ENCODE results near the gene RBP2. TPM values are rescaled to one million over a fixed set of nuclear protein-coding genes. Genes with fewer than 3 reads are reported as not detected.

Gene RBP2
- polyA plus RNA-seq, 3 donors, result not detected

- H3K4me2 ChIP-seq (replicated peaks; ENCODE audit: extremely low read depth, low read length, poor library complexity, severe bottlenecking), result no peak overlapping the region
- no peak overlapping the region for H3K4me3 Mint-ChIP-seq
- no peak overlapping the region for H3K27ac Mint-ChIP-seq
- DNase-seq, result no peak
- no peaks in the 10 kb centered on the region for H3K4me1 Mint-ChIP-seq
- H3K79me2 ChIP-seq (ENCODE audit: insufficient read depth, low read length), result no peaks in the 10 kb centered on the region
- H3K36me3 Mint-ChIP-seq, result no peaks in the 10 kb centered on the region
- peaks cover 25 to 27% of the 10 kb centered on the region in 2 donors for H3K9me3 ChIP-seq (replicated peaks in 1 of 2; ENCODE audit: control insufficient read depth in 1 of 2, insufficient read depth in 1 of 2, low read length in 2 of 2)
- no peaks in the 10 kb centered on the region for H4K20me1 ChIP-seq (ENCODE audit: insufficient read depth, low read length)
- H3K9ac ChIP-seq (ENCODE audit: insufficient read depth, low read length, poor library complexity, severe bottlenecking), result no peak overlapping the region
- H3K27me3 ChIP-seq (ENCODE audit: control insufficient read depth in 2 of 2, insufficient read depth in 2 of 2, low read length in 2 of 2), result no peaks in the 10 kb centered on the region
- H3K9me3 Mint-ChIP-seq, result peaks cover 13 to 39% (median 24%) of the 10 kb centered on the region in 7 donors
- intact Hi-C loops (cut with micrococcal nuclease), result no loop called here
- TF ChIP-seq, protein P1, sequence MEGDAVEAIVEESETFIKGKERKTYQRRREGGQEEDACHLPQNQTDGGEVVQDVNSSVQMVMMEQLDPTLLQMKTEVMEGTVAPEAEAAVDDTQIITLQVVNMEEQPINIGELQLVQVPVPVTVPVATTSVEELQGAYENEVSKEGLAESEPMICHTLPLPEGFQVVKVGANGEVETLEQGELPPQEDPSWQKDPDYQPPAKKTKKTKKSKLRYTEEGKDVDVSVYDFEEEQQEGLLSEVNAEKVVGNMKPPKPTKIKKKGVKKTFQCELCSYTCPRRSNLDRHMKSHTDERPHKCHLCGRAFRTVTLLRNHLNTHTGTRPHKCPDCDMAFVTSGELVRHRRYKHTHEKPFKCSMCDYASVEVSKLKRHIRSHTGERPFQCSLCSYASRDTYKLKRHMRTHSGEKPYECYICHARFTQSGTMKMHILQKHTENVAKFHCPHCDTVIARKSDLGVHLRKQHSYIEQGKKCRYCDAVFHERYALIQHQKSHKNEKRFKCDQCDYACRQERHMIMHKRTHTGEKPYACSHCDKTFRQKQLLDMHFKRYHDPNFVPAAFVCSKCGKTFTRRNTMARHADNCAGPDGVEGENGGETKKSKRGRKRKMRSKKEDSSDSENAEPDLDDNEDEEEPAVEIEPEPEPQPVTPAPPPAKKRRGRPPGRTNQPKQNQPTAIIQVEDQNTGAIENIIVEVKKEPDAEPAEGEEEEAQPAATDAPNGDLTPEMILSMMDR (IDR thresholded peaks at IDR 0.05), result no peak
- H2AFZ ChIP-seq (ENCODE audit: insufficient read depth, low read depth, low read length, poor library complexity, severe bottlenecking), result no peak overlapping the region
- H3K27me3 Mint-ChIP-seq (ENCODE audit: low read depth in 3 of 3), result peaks cover 0 to 1% (median 1%) of the 10 kb centered on the region in 3 donors
- H3K36me3 ChIP-seq (replicated peaks in 1 of 2; ENCODE audit: control insufficient read depth in 1 of 2, insufficient read depth in 2 of 2, low read length in 2 of 2), result no peaks in the 10 kb centered on the region
- no peak overlapping the region for H3K27ac ChIP-seq (ENCODE audit: low read depth in 1 of 2, low read length in 2 of 2)
- no peaks in the 10 kb centered on the region for H3K4me1 ChIP-seq (ENCODE audit: control insufficient read depth in 1 of 2, insufficient read depth in 2 of 2, low read length in 2 of 2)
- WGBS (ENCODE audit: insufficient coverage), result 83% methylated on average over 6 of the region's 6 CpGs
- H3K4me3 ChIP-seq (replicated peaks in 1 of 3; ENCODE audit: low read depth in 2 of 3, low read length in 3 of 3), result no peak overlapping the region
Measured at GRCh38 chr3:139493826-139494385, 17.6 kb upstream of the RBP2 start.

- Histone ChIP-seq H3K36me3 (replicated peaks in 1 of 2; ENCODE audit: control insufficient read depth in 1 of 2, insufficient read depth in 2 of 2, low read length in 2 of 2) (no peaks in the 10 kb centered on the region), H3K9me3 (replicated peaks in 1 of 2; ENCODE audit: control insufficient read depth in 1 of 2, insufficient read depth in 1 of 2, low read length in 2 of 2) (peaks cover 25 to 27% of the 10 kb centered on the region in 2 donors), H4K20me1 (ENCODE audit: insufficient read depth, low read length) (no peaks in the 10 kb centered on the region), H3K9ac (ENCODE audit: insufficient read depth, low read length, poor library complexity, severe bottlenecking) (no peak overlapping the region), H3K4me3 (replicated peaks in 1 of 3; ENCODE audit: low read depth in 2 of 3, low read length in 3 of 3) (no peak overlapping the region), H3K4me2 (replicated peaks; ENCODE audit: extremely low read depth, low read length, poor library complexity, severe bottlenecking) (no peak overlapping the region), H3K4me1 (ENCODE audit: control insufficient read depth in 1 of 2, insufficient read depth in 2 of 2, low read length in 2 of 2) (no peaks in the 10 kb centered on the region), H3K27me3 (ENCODE audit: control insufficient read depth in 2 of 2, insufficient read depth in 2 of 2, low read length in 2 of 2) (no peaks in the 10 kb centered on the region), H3K27ac (ENCODE audit: low read depth in 1 of 2, low read length in 2 of 2) (no peak overlapping the region), H3K79me2 (ENCODE audit: insufficient read depth, low read length) (no peaks in the 10 kb centered on the region), H2AFZ (ENCODE audit: insufficient read depth, low read depth, low read length, poor library complexity, severe bottlenecking) (no peak overlapping the region)
- intact Hi-C loops (cut with micrococcal nuclease), result no loop called here
- Mint-ChIP-seq H3K9me3 (peaks cover 18 to 45% (median 26%) of the 10 kb centered on the region in 7 donors), H3K27me3 (ENCODE audit: low read depth in 3 of 3) (peaks cover 1 to 2% (median 2%) of the 10 kb centered on the region in 3 donors), H3K36me3 (no peaks in the 10 kb centered on the region), H3K27ac (no peak overlapping the region), H3K4me1 (no peaks in the 10 kb centered on the region), H3K4me3 (no peak overlapping the region)
- no peak for DNase-seq
- 67% methylated on average over 1 of the region's 1 CpG for WGBS (ENCODE audit: insufficient coverage)
- TF ChIP-seq, protein P1 (IDR thresholded peaks at IDR 0.05), result no peak
Measured at GRCh38 chr3:139491966-139492365, 15.7 kb upstream of the RBP2 start.

All from CD14-positive monocyte (primary cell).